Esophagus (tissue), 2 donors: ENCODE measurements around the gene BPIFA1. TPM values are rescaled to one million over a fixed set of nuclear protein-coding genes. Genes with fewer than 3 reads are reported as not detected.

Experiments
- H3K27ac ChIP-seq, 2 donors: one replicate each; pipeline ENCODE4 v1.5.1; 2013; ENCODE audit warnings: low read depth in 2 of 2, mild to moderate bottlenecking in 2 of 2, inconsistent platforms in 1 of 2, low read length in 1 of 2, moderate library complexity in 1 of 2
- H3K27me3 ChIP-seq, 2 donors: one replicate each; pipeline ENCODE4 v1.6.1; 2013; ENCODE audit warnings: low read length in 2 of 2, control low read depth in 1 of 2, mild to moderate bottlenecking in 1 of 2; ENCODE audit not compliant: insufficient read depth in 2 of 2, control insufficient read depth in 1 of 2
- H3K36me3 ChIP-seq, 2 donors: one replicate each; pipeline ENCODE4 v1.6.1; 2013; ENCODE audit warnings: low read length in 1 of 2; ENCODE audit not compliant: control insufficient read depth in 2 of 2, insufficient read depth in 2 of 2
- H3K4me1 ChIP-seq, 2 donors: one replicate each; pipeline ENCODE4 v1.6.1; 2013; ENCODE audit warnings: low read length in 1 of 2; ENCODE audit not compliant: control insufficient read depth in 2 of 2, insufficient read depth in 2 of 2
- H3K4me3 ChIP-seq, 2 donors: one replicate each; pipeline ENCODE4 v1.5.1; 2013; ENCODE audit warnings: low read length in 2 of 2, mild to moderate bottlenecking in 2 of 2, low read depth in 1 of 2, moderate library complexity in 1 of 2
- H3K9me3 ChIP-seq, 2 donors: one replicate each; pipeline ENCODE4 v1.6.1; 2013; ENCODE audit warnings: mild to moderate bottlenecking in 2 of 2, low read depth in 1 of 2, low read length in 1 of 2, moderate library complexity in 1 of 2; ENCODE audit not compliant: control insufficient read depth in 2 of 2, insufficient read depth in 1 of 2
- WGBS, 2 donors: extraction: QIAGEN DNeasy Blood & Tissue Kit; methylation state at CpG; one replicate each; pipeline ENCODE4 v1.1.7; 2013; 5-methylcytosine and 5-hydroxymethylcytosine counted together
- polyA plus RNA-seq, 2 donors: library from polyadenylated mRNA; stranded (reverse); fragments of 200-250 nt; gene quantifications; one replicate each; pipeline ENCODE4 v1.2.3, GENCODE V29; 2013
- donor health status: healthy with polysubstance abuse.
- donor health status: Bipolar disorder and iron deficiency.

The BPIFA1 gene
- not detected for polyA plus RNA-seq

GRCh38 chr20:33235696-33236095 is at the start of gene BPIFA1:
TSS of gene BPIFA1 (plus strand) at chr20:33235996. CDS start at chr20:33237712, 1,716 bp downstream.
- H3K9me3 ChIP-seq, result no peaks in the 10 kb centered on the region
- no peak within 1 kb of the TSS for H3K4me3 ChIP-seq
- H3K27me3 ChIP-seq, result no peaks in the 10 kb centered on the region
- H3K27ac ChIP-seq, result no peak within 1 kb of the TSS
- no peaks in the 10 kb centered on the region for H3K36me3 ChIP-seq
- 57 to 59% methylated on average over 5 of the region's 5 CpGs for WGBS, 2 donors
- no peaks in the 10 kb centered on the region for H3K4me1 ChIP-seq

GRCh38 chr20:33187491-33187890 is 48.3 kb upstream of the BPIFA1 start:
- Histone ChIP-seq H3K4me3 (no peak overlapping the region), H3K4me1 (no peaks in the 10 kb centered on the region), H3K27me3 (no peaks in the 10 kb centered on the region), H3K36me3 (no peaks in the 10 kb centered on the region), H3K27ac (no peak overlapping the region), H3K9me3 (no peaks in the 10 kb centered on the region)
- 81 to 84% methylated on average over 4 of the region's 4 CpGs for WGBS, 2 donors

GRCh38 chr20:33188421-33188820 is 47.4 kb upstream of the BPIFA1 start:
- H3K27ac ChIP-seq, result no peak overlapping the region
- WGBS, 2 donors, result 85 to 88% methylated on average over 9 of the region's 9 CpGs
- no peaks in the 10 kb centered on the region for H3K36me3 ChIP-seq
- no peaks in the 10 kb centered on the region for H3K9me3 ChIP-seq
- H3K27me3 ChIP-seq, result no peaks in the 10 kb centered on the region
- H3K4me3 ChIP-seq, result no peak overlapping the region
- no peaks in the 10 kb centered on the region for H3K4me1 ChIP-seq

GRCh38 chr20:33191484-33191883 is 44.3 kb upstream of the BPIFA1 start:
- Histone ChIP-seq H3K27me3 (no peaks in the 10 kb centered on the region), H3K9me3 (no peaks in the 10 kb centered on the region), H3K4me1 (no peaks in the 10 kb centered on the region), H3K4me3 (no peak overlapping the region), H3K27ac (no peak overlapping the region), H3K36me3 (no peaks in the 10 kb centered on the region)
- 15 to 16% methylated on average over 3 of the region's 3 CpGs for WGBS, 2 donors

GRCh38 chr20:33191955-33192354 is 43.8 kb upstream of the BPIFA1 start:
- Histone ChIP-seq H3K27me3 (no peaks in the 10 kb centered on the region), H3K4me1 (no peaks in the 10 kb centered on the region), H3K4me3 (no peak overlapping the region), H3K9me3 (no peaks in the 10 kb centered on the region), H3K36me3 (no peaks in the 10 kb centered on the region), H3K27ac (no peak overlapping the region)
- 64 to 65% methylated on average over 1 of the region's 1 CpG for WGBS, 2 donors

- no peaks in the 10 kb centered on the region for H3K4me1 ChIP-seq
- no peaks in the 10 kb centered on the region for H3K36me3 ChIP-seq
- H3K9me3 ChIP-seq, result no peaks in the 10 kb centered on the region
- H3K4me3 ChIP-seq, result no peak overlapping the region
- 58 to 60% methylated on average over 8 of the region's 8 CpGs for WGBS, 2 donors
- no peak overlapping the region for H3K27ac ChIP-seq
- H3K27me3 ChIP-seq, result no peaks in the 10 kb centered on the region
Observed at GRCh38 chr20:33192912-33193501, 42.8 kb upstream of the BPIFA1 start.

GRCh38 chr20:33199026-33199425 is 36.8 kb upstream of the BPIFA1 start:
- no peaks in the 10 kb centered on the region for H3K27me3 ChIP-seq
- no peaks in the 10 kb centered on the region for H3K36me3 ChIP-seq
- no peaks in the 10 kb centered on the region for H3K4me1 ChIP-seq
- WGBS, 2 donors, result 79 to 81% methylated on average over 3 of the region's 3 CpGs
- H3K9me3 ChIP-seq, result no peaks in the 10 kb centered on the region
- no peak overlapping the region for H3K27ac ChIP-seq
- H3K4me3 ChIP-seq, result no peak overlapping the region

- WGBS, 2 donors, result 49 to 51% methylated on average over 4 of the region's 4 CpGs
- Histone ChIP-seq H3K4me1 (no peaks in the 10 kb centered on the region), H3K9me3 (no peaks in the 10 kb centered on the region), H3K27me3 (no peaks in the 10 kb centered on the region), H3K36me3 (no peaks in the 10 kb centered on the region), H3K27ac (no peak overlapping the region), H3K4me3 (no peak overlapping the region)
Observed at GRCh38 chr20:33202451-33202850, 33.3 kb upstream of the BPIFA1 start.

- H3K36me3 ChIP-seq, result no peaks in the 10 kb centered on the region
- H3K27me3 ChIP-seq, result no peaks in the 10 kb centered on the region
- no peaks in the 10 kb centered on the region for H3K9me3 ChIP-seq
- no peaks in the 10 kb centered on the region for H3K4me1 ChIP-seq
- 84% methylated on average over 3 of the region's 3 CpGs for WGBS, 2 donors
- no peak overlapping the region for H3K27ac ChIP-seq
- H3K4me3 ChIP-seq, result no peak overlapping the region
Observed at GRCh38 chr20:33203444-33203843, 32.4 kb upstream of the BPIFA1 start.

- H3K4me1 ChIP-seq, result no peaks in the 10 kb centered on the region
- WGBS, 2 donors, result 5 to 8% methylated on average over 13 of the region's 13 CpGs
- H3K36me3 ChIP-seq, result no peaks in the 10 kb centered on the region
- no peak overlapping the region for H3K4me3 ChIP-seq
- no peaks in the 10 kb centered on the region for H3K9me3 ChIP-seq
- H3K27ac ChIP-seq, result no peak overlapping the region
- no peaks in the 10 kb centered on the region for H3K27me3 ChIP-seq
Observed at GRCh38 chr20:33209789-33210188, 26.0 kb upstream of the BPIFA1 start.
